ENCODE measurements around the gene BUB3.

Gene BUB3

GRCh38 chr10:123165445-123166072 lies 11.4 kb downstream of the BUB3 start:
- TF ChIP-seq TAF1 (IDR thresholded peaks at IDR 0.05; ENCODE audit: low read depth) (no peak), EGR1 (IDR thresholded peaks at IDR 0.05) (no peak), NFIC (IDR thresholded peaks at IDR 0.05) (no peak), REST (IDR thresholded peaks at IDR 0.05; ENCODE audit: low read depth) (no peak), TCF12 (IDR thresholded peaks at IDR 0.05; ENCODE audit: low read depth) (no peak), ZBTB7A (IDR thresholded peaks at IDR 0.05; ENCODE audit: low read depth) (no peak), FOXM1 (IDR thresholded peaks at IDR 0.05; ENCODE audit: borderline replicate concordance, low read depth) (no peak), RAD21 (IDR thresholded peaks at IDR 0.05; ENCODE audit: low read depth) (no peak), EP300 (IDR thresholded peaks at IDR 0.05; ENCODE audit: borderline replicate concordance) (no peak), CREB1 (IDR thresholded peaks at IDR 0.05; ENCODE audit: low read depth) (no peak)

- TF ChIP-seq YY1 (IDR thresholded peaks at IDR 0.05; ENCODE audit: low read depth) (no peak), USF1 (IDR thresholded peaks at IDR 0.05) (no peak), TCF12 (IDR thresholded peaks at IDR 0.05; ENCODE audit: low read depth) (no peak), REST (IDR thresholded peaks at IDR 0.05; ENCODE audit: low read depth) (no peak), TEAD4 (IDR thresholded peaks at IDR 0.05) (no peak), MAX (IDR thresholded peaks at IDR 0.05) (no peak), RAD21 (IDR thresholded peaks at IDR 0.05; ENCODE audit: low read depth) (no peak), CEBPB (IDR thresholded peaks at IDR 0.05) (no peak), ZBTB7A (IDR thresholded peaks at IDR 0.05; ENCODE audit: low read depth) (no peak), TAF1 (IDR thresholded peaks at IDR 0.05; ENCODE audit: low read depth) (no peak), FOXM1 (IDR thresholded peaks at IDR 0.05; ENCODE audit: borderline replicate concordance, low read depth) (no peak), CREB1 (IDR thresholded peaks at IDR 0.05; ENCODE audit: low read depth) (no peak)
These were observed 12.4 kb downstream of the BUB3 start for GRCh38 chr10:123166618-123167017.

GRCh38 chr10:123170961-123171360 lies 16.8 kb downstream of the BUB3 start:
- no peak for TF ChIP-seq TAF1 (IDR thresholded peaks at IDR 0.05; ENCODE audit: low read depth)
- TF ChIP-seq EP300 (IDR thresholded peaks at IDR 0.05; ENCODE audit: borderline replicate concordance) = no peak
- no peak for TF ChIP-seq ZBTB7A (IDR thresholded peaks at IDR 0.05; ENCODE audit: low read depth)
- no peak for TF ChIP-seq FOXM1 (IDR thresholded peaks at IDR 0.05; ENCODE audit: borderline replicate concordance, low read depth)
- TF ChIP-seq REST (IDR thresholded peaks at IDR 0.05; ENCODE audit: low read depth) = no peak
- TF ChIP-seq YY1 (IDR thresholded peaks at IDR 0.05; ENCODE audit: low read depth) = no peak
- TF ChIP-seq TCF12 (IDR thresholded peaks at IDR 0.05; ENCODE audit: low read depth) = no peak
- TF ChIP-seq TEAD4 (IDR thresholded peaks at IDR 0.05) = no peak
- no peak for TF ChIP-seq EGR1 (IDR thresholded peaks at IDR 0.05)
- TF ChIP-seq MAX (IDR thresholded peaks at IDR 0.05) = no peak
- TF ChIP-seq RAD21 (IDR thresholded peaks at IDR 0.05; ENCODE audit: low read depth) = no peak
- no peak for TF ChIP-seq NFIC (IDR thresholded peaks at IDR 0.05)

- TF ChIP-seq TEAD4 (IDR thresholded peaks at IDR 0.05) (no peak), EP300 (IDR thresholded peaks at IDR 0.05; ENCODE audit: borderline replicate concordance) (no peak), MAX (IDR thresholded peaks at IDR 0.05) (no peak), YY1 (IDR thresholded peaks at IDR 0.05; ENCODE audit: low read depth) (no peak), RAD21 (IDR thresholded peaks at IDR 0.05; ENCODE audit: low read depth) (no peak), FOXM1 (IDR thresholded peaks at IDR 0.05; ENCODE audit: borderline replicate concordance, low read depth) (no peak), NFIC (IDR thresholded peaks at IDR 0.05) (no peak), CREB1 (IDR thresholded peaks at IDR 0.05; ENCODE audit: low read depth) (no peak), TAF1 (IDR thresholded peaks at IDR 0.05; ENCODE audit: low read depth) (no peak), REST (IDR thresholded peaks at IDR 0.05; ENCODE audit: low read depth) (no peak), ZBTB7A (IDR thresholded peaks at IDR 0.05; ENCODE audit: low read depth) (no peak), TCF12 (IDR thresholded peaks at IDR 0.05; ENCODE audit: low read depth) (no peak), CEBPB (IDR thresholded peaks at IDR 0.05) (no peak), EGR1 (IDR thresholded peaks at IDR 0.05) (no peak), USF1 (IDR thresholded peaks at IDR 0.05) (no peak)
These were observed 21.5 kb downstream of the BUB3 start for GRCh38 chr10:123175389-123176387.

Measured in Ishikawa (cell line).